ENCODE measurements around the gene SLC25A41.
A peak's percentile ranks its signal among the peaks of the same experiment; 100 is the strongest.

DNA sequence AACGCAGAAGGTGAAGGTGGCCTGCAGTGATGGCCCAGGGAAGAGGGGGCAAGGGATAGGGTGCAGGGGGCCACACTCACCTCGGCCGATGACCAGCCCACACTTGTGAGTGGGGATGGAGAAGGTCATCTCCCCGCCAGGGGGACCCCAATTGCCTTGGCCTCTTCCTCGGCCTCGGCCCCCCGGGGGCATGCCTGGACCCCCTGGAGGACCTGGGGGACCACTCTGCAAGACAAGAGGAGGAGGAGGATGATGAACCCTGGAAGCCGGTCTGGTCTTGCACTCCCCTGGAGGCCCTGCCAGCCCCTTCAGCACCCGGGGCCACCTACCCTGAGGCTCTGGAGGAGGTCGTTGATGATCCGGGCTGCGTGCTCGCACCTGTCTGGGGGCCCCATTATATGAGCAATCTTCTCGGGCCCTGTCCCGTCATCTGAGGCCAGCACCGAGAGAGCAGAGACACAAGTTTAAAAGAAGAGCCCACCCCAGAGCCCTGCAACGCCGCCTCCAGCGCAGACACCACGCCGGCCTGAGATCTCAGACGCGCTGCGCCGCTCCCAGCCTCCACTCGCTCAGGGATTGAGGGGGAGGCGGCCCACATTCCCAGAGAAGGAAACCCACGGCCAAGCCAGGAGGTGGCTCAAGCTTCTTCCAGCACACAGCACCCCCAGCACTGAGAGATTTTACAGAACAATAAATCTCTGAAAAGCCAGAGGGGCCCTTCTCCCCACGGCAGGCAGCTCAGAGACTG is 16.7 kb downstream of the SLC25A41 start:
- TF ChIP-seq POLR2AphosphoS5 (IDR thresholded peaks at IDR 0.05; ENCODE audit: low read depth, low read length) (0 out of 2 replicates have a peak, but pooled peaks have one; percentile 5), POLR2A (IDR thresholded peaks at IDR 0.05; ENCODE audit: low read depth, low read length) (no peak), TAF1 (IDR thresholded peaks at IDR 0.05; ENCODE audit: low read depth, low read length) (no peak), SPI1 (IDR thresholded peaks at IDR 0.05; ENCODE audit: low read depth, low read length) (no peak)
